Measurements from ENCODE around the gene SPDYE3. TPM values are rescaled to one million over a fixed set of nuclear protein-coding genes. Genes with fewer than 3 reads are reported as not detected.

Gene SPDYE3
- total and polyA plus RNA-seq, 2 of the 13 experiments (the other 11 are each of a cell fraction or from before 2014, with no cell fraction given) = not detected

DNA sequence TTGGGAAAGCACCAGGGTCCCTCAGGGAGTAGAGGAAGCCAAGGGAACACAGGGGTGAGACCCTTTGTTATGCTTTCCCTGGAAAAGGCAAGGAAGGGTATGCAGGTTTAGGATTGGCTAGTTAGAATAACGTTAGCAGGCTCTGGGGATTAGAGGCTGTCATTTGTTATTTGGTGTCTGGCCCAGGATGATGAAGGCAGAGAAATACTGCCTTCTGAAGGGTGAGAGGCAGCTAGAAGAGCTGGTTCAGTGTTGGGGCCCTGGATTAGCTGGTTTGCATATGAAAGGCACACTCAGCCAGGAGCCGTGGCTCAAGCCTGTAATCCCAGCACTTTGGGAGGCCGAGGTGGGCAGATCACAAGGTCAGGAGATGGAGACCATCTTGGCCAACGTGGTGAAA is 62.8 kb downstream of the SPDYE3 start:
- no peaks in the 10 kb centered on the region; a peak in 2 of 5 replicates for H3K27me3 ChIP-seq (ENCODE audit: control insufficient read depth in 1 of 2, insufficient read depth in 2 of 2, low read length in 2 of 2)
- H3K27ac ChIP-seq (ENCODE audit: extremely low read length, insufficient read depth, low read length) = no peak overlapping the region
- no peak for ATAC-seq
- intact Hi-C loops (cut with micrococcal nuclease; ENCODE audit: unreplicated experiment) (no loop called here), in situ Hi-C loops (cut with HindIII; ENCODE audit: extremely low pct_ligation_motif_present, low pct_unique_long_range_greater_than_20kb) (no loop called here)
- H3K36me3 ChIP-seq (replicated peaks in 1 of 2; ENCODE audit: control insufficient read depth in 1 of 2, insufficient read depth in 2 of 2, low read length in 2 of 2) = no peaks in the 10 kb centered on the region
- no peak for DNase-seq (ENCODE audit: low spot score)
- H4K20me1 ChIP-seq (ENCODE audit: insufficient read depth, low read length) = no peaks in the 10 kb centered on the region
- H3K9ac ChIP-seq (ENCODE audit: insufficient read depth, low read depth, low read length) = no peak overlapping the region
- no peak overlapping the region for H3K4me2 ChIP-seq (ENCODE audit: low read depth, low read length)
- H3K79me2 ChIP-seq (ENCODE audit: insufficient read depth, low read length) = no peaks in the 10 kb centered on the region
- ChIA-PET POLR2A (no interaction called here), CTCF (ENCODE audit: low intra/inter-chr PET ratio, low total read pairs) (no interaction called here)
- 95% methylated on average over 4 of the region's 4 CpGs for WGBS (ENCODE audit: low lambda C conversion rate)
- no TSS peak for BruUV-seq (replicated peaks)
- H3K4me1 ChIP-seq (ENCODE audit: insufficient read depth, low read length) = peaks cover 9% of the 10 kb centered on the region; the same call in 1 of the 2 replicates
- no peak for FAIRE-seq
- H3K9me3 ChIP-seq (ENCODE audit: low read length) = no peaks in the 10 kb centered on the region
- no peak overlapping the region for H2AFZ ChIP-seq (ENCODE audit: low read length)
- no peak overlapping the region for H3K4me3 ChIP-seq (replicated peaks in 1 of 3; ENCODE audit: insufficient read depth in 1 of 3, low read depth in 2 of 3, low read length in 3 of 3)
- peak; percentile 52; the same call in 1 of the 2 replicates for TF ChIP-seq POLR2G (IDR thresholded peaks at IDR 0.05; ENCODE audit: low read depth, low read length)
- TF ChIP-seq, protein P1, sequence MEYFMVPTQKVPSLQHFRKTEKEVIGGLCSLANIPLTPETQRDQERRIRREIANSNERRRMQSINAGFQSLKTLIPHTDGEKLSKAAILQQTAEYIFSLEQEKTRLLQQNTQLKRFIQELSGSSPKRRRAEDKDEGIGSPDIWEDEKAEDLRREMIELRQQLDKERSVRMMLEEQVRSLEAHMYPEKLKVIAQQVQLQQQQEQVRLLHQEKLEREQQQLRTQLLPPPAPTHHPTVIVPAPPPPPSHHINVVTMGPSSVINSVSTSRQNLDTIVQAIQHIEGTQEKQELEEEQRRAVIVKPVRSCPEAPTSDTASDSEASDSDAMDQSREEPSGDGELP (IDR thresholded peaks at IDR 0.05; ENCODE audit: borderline replicate concordance, low read depth) = no peak

GRCh38 chr7:100370746-100371145 is 63.2 kb downstream of the SPDYE3 start:
- intact Hi-C loops (cut with micrococcal nuclease; ENCODE audit: unreplicated experiment) (no loop called here), in situ Hi-C loops (cut with HindIII; ENCODE audit: extremely low pct_ligation_motif_present, low pct_unique_long_range_greater_than_20kb) (no loop called here)
- TF ChIP-seq GABPB1 (CRISPR knock-in tag; IDR thresholded peaks at IDR 0.05) (no peak), PCBP2 (optimal IDR thresholded peaks at IDR 0.05; ENCODE audit: low read depth, low read length, poor library complexity, severe bottlenecking) (no peak), PRDM4 (CRISPR knock-in tag; IDR thresholded peaks at IDR 0.05; ENCODE audit: borderline replicate concordance) (no peak)
- ATAC-seq = no peak
- WGBS (ENCODE audit: low lambda C conversion rate) = 92% methylated on average over 6 of the region's 6 CpGs
- H2AFZ ChIP-seq (ENCODE audit: low read length) = no peak overlapping the region
- no peak for DNase-seq (ENCODE audit: low spot score)
- no peaks in the 10 kb centered on the region for H3K79me2 ChIP-seq (ENCODE audit: insufficient read depth, low read length)
- no peaks in the 10 kb centered on the region for H3K9me3 ChIP-seq (ENCODE audit: low read length)
- peaks cover 9% of the 10 kb centered on the region; the same call in 1 of the 2 replicates for H3K4me1 ChIP-seq (ENCODE audit: insufficient read depth, low read length)
- ChIA-PET CTCF (ENCODE audit: low intra/inter-chr PET ratio, low total read pairs) (no interaction called here), POLR2A (no interaction called here)
- H4K20me1 ChIP-seq (ENCODE audit: insufficient read depth, low read length) = no peaks in the 10 kb centered on the region
- BruUV-seq (replicated peaks) = no TSS peak
- no peak for FAIRE-seq
- H3K9ac ChIP-seq (ENCODE audit: insufficient read depth, low read depth, low read length) = no peak overlapping the region
- H3K4me3 ChIP-seq (replicated peaks in 1 of 3; ENCODE audit: insufficient read depth in 1 of 3, low read depth in 2 of 3, low read length in 3 of 3) = no peak overlapping the region
- no peaks in the 10 kb centered on the region for H3K36me3 ChIP-seq (replicated peaks in 1 of 2; ENCODE audit: control insufficient read depth in 1 of 2, insufficient read depth in 2 of 2, low read length in 2 of 2)
- H3K27ac ChIP-seq (ENCODE audit: extremely low read length, insufficient read depth, low read length) = no peak overlapping the region
- H3K27me3 ChIP-seq (ENCODE audit: control insufficient read depth in 1 of 2, insufficient read depth in 2 of 2, low read length in 2 of 2) = no peaks in the 10 kb centered on the region; a peak in 2 of 5 replicates
- H3K4me2 ChIP-seq (ENCODE audit: low read depth, low read length) = no peak overlapping the region

Data from HepG2 (cell line).